ENCODE results near the gene HCFC1.

HCFC1 gene

DNA sequence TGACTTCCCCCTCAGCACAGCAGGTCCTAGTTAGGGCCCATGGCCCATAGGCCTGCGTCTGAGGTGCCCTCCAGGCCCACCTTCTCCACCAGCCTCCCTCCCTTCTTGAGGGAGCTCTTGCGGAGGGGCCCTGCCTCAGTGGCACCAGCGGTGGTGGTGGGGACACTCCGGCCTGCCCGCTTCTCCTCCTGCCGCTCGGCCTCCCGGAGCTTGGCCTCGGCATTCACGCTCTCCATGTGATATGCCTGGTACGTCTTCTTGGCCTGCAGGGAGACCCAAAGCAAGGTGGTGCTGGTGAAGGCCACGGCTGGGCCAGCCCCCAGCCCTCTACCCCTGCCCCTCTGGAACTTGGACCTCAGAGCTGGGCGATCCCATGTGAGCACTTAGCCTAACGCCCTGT is 51.1 kb downstream of the HCFC1 start:
- Histone ChIP-seq H3K27ac (ENCODE audit: poor library complexity, severe bottlenecking) (no peak overlapping the region), H3K27me3 (ENCODE audit: insufficient read depth, poor library complexity, severe bottlenecking) (no peaks in the 10 kb centered on the region), H3K36me3 (ENCODE audit: low read depth) (no peaks in the 10 kb centered on the region), H3K4me1 (ENCODE audit: insufficient read depth, poor library complexity, severe bottlenecking) (peaks cover 8% of the 10 kb centered on the region), H3K9me3 (ENCODE audit: severe bottlenecking) (no peaks in the 10 kb centered on the region), H3K4me3 (ENCODE audit: severe bottlenecking) (no peak overlapping the region)
- TF ChIP-seq, protein P1, sequence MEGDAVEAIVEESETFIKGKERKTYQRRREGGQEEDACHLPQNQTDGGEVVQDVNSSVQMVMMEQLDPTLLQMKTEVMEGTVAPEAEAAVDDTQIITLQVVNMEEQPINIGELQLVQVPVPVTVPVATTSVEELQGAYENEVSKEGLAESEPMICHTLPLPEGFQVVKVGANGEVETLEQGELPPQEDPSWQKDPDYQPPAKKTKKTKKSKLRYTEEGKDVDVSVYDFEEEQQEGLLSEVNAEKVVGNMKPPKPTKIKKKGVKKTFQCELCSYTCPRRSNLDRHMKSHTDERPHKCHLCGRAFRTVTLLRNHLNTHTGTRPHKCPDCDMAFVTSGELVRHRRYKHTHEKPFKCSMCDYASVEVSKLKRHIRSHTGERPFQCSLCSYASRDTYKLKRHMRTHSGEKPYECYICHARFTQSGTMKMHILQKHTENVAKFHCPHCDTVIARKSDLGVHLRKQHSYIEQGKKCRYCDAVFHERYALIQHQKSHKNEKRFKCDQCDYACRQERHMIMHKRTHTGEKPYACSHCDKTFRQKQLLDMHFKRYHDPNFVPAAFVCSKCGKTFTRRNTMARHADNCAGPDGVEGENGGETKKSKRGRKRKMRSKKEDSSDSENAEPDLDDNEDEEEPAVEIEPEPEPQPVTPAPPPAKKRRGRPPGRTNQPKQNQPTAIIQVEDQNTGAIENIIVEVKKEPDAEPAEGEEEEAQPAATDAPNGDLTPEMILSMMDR (IDR thresholded peaks at IDR 0.05; ENCODE audit: poor library complexity, severe bottlenecking): no peak
- ATAC-seq (ENCODE audit: low read depth) (no peak), DNase-seq (ENCODE audit: low spot score) (peak; percentile 23)

DNA sequence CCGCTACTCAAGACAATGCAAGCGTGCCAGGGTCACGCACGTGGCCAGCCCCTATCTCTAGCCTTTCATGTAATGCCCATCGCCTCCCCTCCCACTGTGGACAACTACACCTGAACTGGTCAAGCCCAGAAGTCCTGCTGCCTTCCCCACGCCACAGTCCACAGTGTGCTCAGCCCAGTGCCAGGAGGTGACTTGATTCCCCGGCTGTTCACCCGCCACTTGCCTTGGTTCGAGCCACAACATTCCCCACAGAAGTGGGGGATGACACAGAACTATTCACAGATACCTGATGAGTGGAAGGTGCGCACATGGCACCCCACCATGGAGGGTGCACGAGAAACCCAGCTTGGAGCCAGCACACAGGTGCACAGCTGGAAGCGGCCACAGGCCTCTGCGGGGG is 52.3 kb downstream of the HCFC1 start:
- Histone ChIP-seq H3K4me3 (ENCODE audit: severe bottlenecking) (no peak overlapping the region), H3K9me3 (ENCODE audit: severe bottlenecking) (no peaks in the 10 kb centered on the region), H3K27me3 (ENCODE audit: insufficient read depth, poor library complexity, severe bottlenecking) (no peaks in the 10 kb centered on the region), H3K4me1 (ENCODE audit: insufficient read depth, poor library complexity, severe bottlenecking) (peaks cover 8% of the 10 kb centered on the region), H3K36me3 (ENCODE audit: low read depth) (no peaks in the 10 kb centered on the region), H3K27ac (ENCODE audit: poor library complexity, severe bottlenecking) (no peak overlapping the region)
- DNase-seq (ENCODE audit: low spot score) (peak; percentile 29), ATAC-seq (ENCODE audit: low read depth) (no peak)
- TF ChIP-seq, protein P1 (IDR thresholded peaks at IDR 0.05; ENCODE audit: poor library complexity, severe bottlenecking): no peak

- Histone ChIP-seq H3K9me3 (ENCODE audit: severe bottlenecking) (no peaks in the 10 kb centered on the region), H3K36me3 (ENCODE audit: low read depth) (no peaks in the 10 kb centered on the region), H3K27ac (ENCODE audit: poor library complexity, severe bottlenecking) (peak overlapping the region; percentile 40), H3K4me1 (ENCODE audit: insufficient read depth, poor library complexity, severe bottlenecking) (peaks cover 8% of the 10 kb centered on the region), H3K27me3 (ENCODE audit: insufficient read depth, poor library complexity, severe bottlenecking) (no peaks in the 10 kb centered on the region), H3K4me3 (ENCODE audit: severe bottlenecking) (no peak overlapping the region)
- TF ChIP-seq, protein P1 (IDR thresholded peaks at IDR 0.05; ENCODE audit: poor library complexity, severe bottlenecking): no peak
- ATAC-seq (ENCODE audit: low read depth) (peak; percentile 91), DNase-seq (ENCODE audit: low spot score) (peak; percentile 61)
These were observed 53.7 kb downstream of the HCFC1 start for GRCh38 chrX:153917869-153918268.

GRCh38 chrX:153913701-153914100 is 57.9 kb downstream of the HCFC1 start:
- H3K9me3 ChIP-seq (ENCODE audit: severe bottlenecking): no peaks in the 10 kb centered on the region
- no peaks in the 10 kb centered on the region for H3K27me3 ChIP-seq (ENCODE audit: insufficient read depth, poor library complexity, severe bottlenecking)
- H3K4me3 ChIP-seq (ENCODE audit: severe bottlenecking): no peak overlapping the region
- H3K27ac ChIP-seq (ENCODE audit: poor library complexity, severe bottlenecking): no peak overlapping the region
- no peaks in the 10 kb centered on the region for H3K36me3 ChIP-seq (ENCODE audit: low read depth)
- peaks cover 8% of the 10 kb centered on the region for H3K4me1 ChIP-seq (ENCODE audit: insufficient read depth, poor library complexity, severe bottlenecking)
- no peak for DNase-seq (ENCODE audit: low spot score)
- TF ChIP-seq, protein P1 (IDR thresholded peaks at IDR 0.05; ENCODE audit: poor library complexity, severe bottlenecking): no peak
- ATAC-seq (ENCODE audit: low read depth): no peak

- TF ChIP-seq, protein P1 (IDR thresholded peaks at IDR 0.05; ENCODE audit: poor library complexity, severe bottlenecking): no peak
- Histone ChIP-seq H3K27me3 (ENCODE audit: insufficient read depth, poor library complexity, severe bottlenecking) (no peaks in the 10 kb centered on the region), H3K36me3 (ENCODE audit: low read depth) (no peaks in the 10 kb centered on the region), H3K9me3 (ENCODE audit: severe bottlenecking) (no peaks in the 10 kb centered on the region), H3K4me3 (ENCODE audit: severe bottlenecking) (no peak overlapping the region), H3K27ac (ENCODE audit: poor library complexity, severe bottlenecking) (no peak overlapping the region), H3K4me1 (ENCODE audit: insufficient read depth, poor library complexity, severe bottlenecking) (peaks cover 7% of the 10 kb centered on the region)
- ATAC-seq (ENCODE audit: low read depth) (no peak), DNase-seq (ENCODE audit: low spot score) (no peak)
These were observed 58.4 kb downstream of the HCFC1 start for GRCh38 chrX:153913211-153913610.
